Right lobe of liver (tissue), 4 donors: ENCODE results near the gene PTGES2.

ENCODE experiments used
- POLR2A ChIP-seq: fragments of 450-650 bp; IDR thresholded peaks from one replicate; pipeline ENCODE4 v1.6.1; 2017; ENCODE audit warnings: antibody characterized with exemption, mild to moderate bottlenecking
- TF ChIP-seq, protein P1 (sequence below), 4 donors: fragments of 200-600 bp in 3 of 4; fragments of 450-650 bp in 1 of 4; IDR thresholded peaks; one replicate each; pipeline versions ENCODE4 v1.5.1 to v1.8.0; 2016 to 2022; ENCODE audit warnings: antibody characterized with exemption in 4 of 4, mild to moderate bottlenecking in 2 of 4
- donor health status: DM: no; HTN: no; CAD: no.
- donor health status: DM: no; HTN: no; CAD: no.
- donor health status: DM: no; HTN: yes; CAD: no.

DNA sequence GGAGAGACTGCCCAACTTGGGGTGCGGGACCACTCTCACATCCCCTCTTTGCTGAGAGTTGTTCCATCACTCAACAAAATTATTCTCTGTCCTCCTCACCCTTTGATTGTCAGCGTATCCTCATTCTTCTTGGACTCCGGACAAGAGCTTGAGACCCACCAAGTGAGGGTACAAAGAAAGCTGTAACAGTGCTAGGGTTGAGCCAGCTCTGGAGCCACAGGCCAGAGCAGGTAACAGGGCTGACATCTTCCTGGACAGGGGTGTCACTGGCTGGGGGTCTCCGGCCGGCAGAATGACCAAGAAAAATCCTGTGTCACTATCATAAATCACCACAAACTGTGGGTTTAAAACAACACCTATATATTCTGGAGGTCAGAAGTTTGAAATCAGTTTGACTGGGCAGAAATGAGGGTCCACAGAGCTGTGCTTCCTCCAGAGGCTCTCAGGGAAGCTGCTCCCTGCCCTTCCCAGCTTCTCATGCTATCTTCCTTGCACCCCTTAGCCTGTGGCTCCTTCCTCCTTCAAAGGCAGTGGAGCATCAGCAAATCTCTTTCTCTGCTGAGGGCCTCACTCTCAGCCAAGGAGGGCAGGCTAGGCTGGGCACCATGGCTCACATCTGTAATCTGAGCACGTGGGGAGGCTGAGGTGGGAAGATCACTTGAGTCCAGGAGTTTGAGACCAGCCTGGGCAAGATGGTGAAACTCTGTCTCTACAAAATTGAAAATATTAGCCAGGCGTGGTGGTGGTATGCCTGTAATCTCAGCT lies 28.4 kb upstream of the PTGES2 start:
- no peak for TF ChIP-seq POLR2A
- TF ChIP-seq, protein P1, sequence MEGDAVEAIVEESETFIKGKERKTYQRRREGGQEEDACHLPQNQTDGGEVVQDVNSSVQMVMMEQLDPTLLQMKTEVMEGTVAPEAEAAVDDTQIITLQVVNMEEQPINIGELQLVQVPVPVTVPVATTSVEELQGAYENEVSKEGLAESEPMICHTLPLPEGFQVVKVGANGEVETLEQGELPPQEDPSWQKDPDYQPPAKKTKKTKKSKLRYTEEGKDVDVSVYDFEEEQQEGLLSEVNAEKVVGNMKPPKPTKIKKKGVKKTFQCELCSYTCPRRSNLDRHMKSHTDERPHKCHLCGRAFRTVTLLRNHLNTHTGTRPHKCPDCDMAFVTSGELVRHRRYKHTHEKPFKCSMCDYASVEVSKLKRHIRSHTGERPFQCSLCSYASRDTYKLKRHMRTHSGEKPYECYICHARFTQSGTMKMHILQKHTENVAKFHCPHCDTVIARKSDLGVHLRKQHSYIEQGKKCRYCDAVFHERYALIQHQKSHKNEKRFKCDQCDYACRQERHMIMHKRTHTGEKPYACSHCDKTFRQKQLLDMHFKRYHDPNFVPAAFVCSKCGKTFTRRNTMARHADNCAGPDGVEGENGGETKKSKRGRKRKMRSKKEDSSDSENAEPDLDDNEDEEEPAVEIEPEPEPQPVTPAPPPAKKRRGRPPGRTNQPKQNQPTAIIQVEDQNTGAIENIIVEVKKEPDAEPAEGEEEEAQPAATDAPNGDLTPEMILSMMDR (IDR thresholded peaks at IDR 0.05): no peak
